DOHH2 (cell line): ENCODE measurements around the gene IYD.

Experiments used
- EZH2phosphoT487 ChIP-seq: fragments of 200-600 bp; sonication (generic); IDR thresholded peaks from 2 replicates; pipeline ENCODE4 v1.6.1; 2017; ENCODE audit warnings: borderline replicate concordance, mild to moderate bottlenecking, antibody characterized with exemption, low read length, moderate library complexity, mixed read lengths
- TF ChIP-seq, protein P1 (sequence below): fragments of 200-600 bp; sonication (generic); IDR thresholded peaks from one replicate; pipeline ENCODE4 v1.5.1; 2014; ENCODE audit warnings: antibody characterized with exemption, mild to moderate bottlenecking, low read depth, low read length; ENCODE audit not compliant: poor library complexity, severe bottlenecking

GRCh38 chr6:150427037-150427602, 58.3 kb downstream of the IYD start:
- TF ChIP-seq, protein P1, sequence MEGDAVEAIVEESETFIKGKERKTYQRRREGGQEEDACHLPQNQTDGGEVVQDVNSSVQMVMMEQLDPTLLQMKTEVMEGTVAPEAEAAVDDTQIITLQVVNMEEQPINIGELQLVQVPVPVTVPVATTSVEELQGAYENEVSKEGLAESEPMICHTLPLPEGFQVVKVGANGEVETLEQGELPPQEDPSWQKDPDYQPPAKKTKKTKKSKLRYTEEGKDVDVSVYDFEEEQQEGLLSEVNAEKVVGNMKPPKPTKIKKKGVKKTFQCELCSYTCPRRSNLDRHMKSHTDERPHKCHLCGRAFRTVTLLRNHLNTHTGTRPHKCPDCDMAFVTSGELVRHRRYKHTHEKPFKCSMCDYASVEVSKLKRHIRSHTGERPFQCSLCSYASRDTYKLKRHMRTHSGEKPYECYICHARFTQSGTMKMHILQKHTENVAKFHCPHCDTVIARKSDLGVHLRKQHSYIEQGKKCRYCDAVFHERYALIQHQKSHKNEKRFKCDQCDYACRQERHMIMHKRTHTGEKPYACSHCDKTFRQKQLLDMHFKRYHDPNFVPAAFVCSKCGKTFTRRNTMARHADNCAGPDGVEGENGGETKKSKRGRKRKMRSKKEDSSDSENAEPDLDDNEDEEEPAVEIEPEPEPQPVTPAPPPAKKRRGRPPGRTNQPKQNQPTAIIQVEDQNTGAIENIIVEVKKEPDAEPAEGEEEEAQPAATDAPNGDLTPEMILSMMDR: no peak
- TF ChIP-seq EZH2phosphoT487: no peak
